NCI-H460 (cell line): Measurements from ENCODE around the gene IRF8. TPM values are rescaled to one million over a fixed set of nuclear protein-coding genes. Genes with fewer than 3 reads are reported as not detected.

ENCODE experiments used
- DNase-seq: peaks from one replicate; pipeline ENCODE4 v3.0.0-alpha.2; 2016; ENCODE audit warnings: low read depth; ENCODE audit errors: extremely low read depth
- total RNA-seq: library from RNA; depleted of rRNA; stranded (reverse); fragments of >200 nt; shearing (Covaris generic); gene quantifications from 2 replicates; pipeline ENCODE4 v1.2.3, GENCODE V29; 2014

IRF8 gene
- total RNA-seq, 1 experiment from 2014 or later, result not detected

- no peak for DNase-seq
Observed at GRCh38 chr16:85911251-85911930, 12.4 kb downstream of the IRF8 start.

GRCh38 chr16:85912211-85912974, 13.4 kb downstream of the IRF8 start:
- no peak for DNase-seq

- no peak for DNase-seq
Observed at GRCh38 chr16:85913141-85913601, 14.2 kb downstream of the IRF8 start.

- no peak for DNase-seq
Observed at GRCh38 chr16:85913688-85914422, 14.9 kb downstream of the IRF8 start.

GRCh38 chr16:85914423-85914794, 15.4 kb downstream of the IRF8 start:
- no peak for DNase-seq

GRCh38 chr16:85915125-85915845, 16.3 kb downstream of the IRF8 start:
- no peak for DNase-seq

GRCh38 chr16:85916141-85916890, 17.4 kb downstream of the IRF8 start:
- no peak for DNase-seq

- no peak for DNase-seq
Observed at GRCh38 chr16:85917012-85917411, 18.1 kb downstream of the IRF8 start.

- DNase-seq, result no peak
Observed at GRCh38 chr16:85917959-85918358, 19.0 kb downstream of the IRF8 start.

- DNase-seq, result no peak
Observed at GRCh38 chr16:85918436-85918835, 19.5 kb downstream of the IRF8 start.

- no peak for DNase-seq
Observed at GRCh38 chr16:85919271-85920267, 20.6 kb downstream of the IRF8 start.

GRCh38 chr16:85921026-85921425, 22.1 kb downstream of the IRF8 start:
- DNase-seq, result no peak

- DNase-seq, result no peak
Observed at GRCh38 chr16:85923153-85924021, 24.4 kb downstream of the IRF8 start.

- no peak for DNase-seq
Observed at GRCh38 chr16:85924675-85925074, 25.7 kb downstream of the IRF8 start.

GRCh38 chr16:85926370-85926769, 27.4 kb downstream of the IRF8 start:
- no peak for DNase-seq

GRCh38 chr16:85927371-85927770, 28.4 kb downstream of the IRF8 start:
- DNase-seq, result no peak

GRCh38 chr16:85927959-85928358, 29.0 kb downstream of the IRF8 start:
- DNase-seq, result no peak

GRCh38 chr16:85928401-85928820, 29.4 kb downstream of the IRF8 start:
- DNase-seq, result no peak
